H9 (cell line): ENCODE results near the gene FOLR1. TPM values are rescaled to one million over a fixed set of nuclear protein-coding genes. Genes with fewer than 3 reads are reported as not detected.
A peak's percentile ranks its signal among the peaks of the same experiment; 100 is the strongest.

ENCODE experiments used
- DNase-seq: peaks from one replicate; pipeline ENCODE4 v3.0.0-alpha.2; 2017
- H2AFZ ChIP-seq: one replicate; pipeline ENCODE4 v1.6.1; 2013; ENCODE audit warnings: mild to moderate bottlenecking, low read length, control low read depth, moderate library complexity
- H2AK5ac ChIP-seq: 2 replicates; pipeline ENCODE4 v1.6.1; 2013; ENCODE audit warnings: low read length, control low read depth, mixed read lengths; ENCODE audit not compliant: insufficient read length
- H2BK120ac ChIP-seq: one replicate; pipeline ENCODE4 v1.6.1; 2013; ENCODE audit warnings: low read depth, mild to moderate bottlenecking, low read length, control low read depth, inconsistent platforms; ENCODE audit not compliant: poor library complexity, severe bottlenecking
- H2BK12ac ChIP-seq: 2 replicates; pipeline ENCODE4 v1.6.1; 2013; ENCODE audit warnings: low read length, control low read depth, mixed read lengths, low read depth; ENCODE audit not compliant: insufficient read length
- H2BK15ac ChIP-seq: 2 replicates; pipeline ENCODE4 v1.6.1; 2013; ENCODE audit warnings: low read depth, low read length, control low read depth
- H2BK20ac ChIP-seq: one replicate; pipeline ENCODE4 v1.6.1; 2013; ENCODE audit warnings: low read depth, mild to moderate bottlenecking, low read length, control low read depth, inconsistent platforms; ENCODE audit not compliant: poor library complexity, severe bottlenecking
- H2BK5ac ChIP-seq: 2 replicates; pipeline ENCODE4 v1.6.1; 2013; ENCODE audit warnings: low read length, control low read depth, mixed read lengths; ENCODE audit not compliant: insufficient read length
- H3K14ac ChIP-seq: 2 replicates; pipeline ENCODE4 v1.6.1; 2013; ENCODE audit warnings: low read length, control low read depth; ENCODE audit not compliant: insufficient read depth
- H3K18ac ChIP-seq: 2 replicates; pipeline ENCODE4 v1.6.1; 2013; ENCODE audit warnings: low read depth, mild to moderate bottlenecking, mixed read lengths, low read length, control low read depth; ENCODE audit not compliant: insufficient read length
- H3K23ac ChIP-seq: 2 replicates; pipeline ENCODE4 v1.6.1; 2013; ENCODE audit warnings: low read length, control low read depth, mixed read lengths, low read depth; ENCODE audit not compliant: insufficient read length
- H3K23me2 ChIP-seq: 2 replicates; pipeline ENCODE4 v1.6.1; 2013; ENCODE audit warnings: low read depth, mild to moderate bottlenecking, mixed read lengths, low read length, control low read depth; ENCODE audit not compliant: insufficient read length, poor library complexity, severe bottlenecking
- H3K27ac ChIP-seq: 2 replicates; pipeline ENCODE4 v1.5.1; 2013; ENCODE audit warnings: low read length, control low read depth, mixed read lengths, low read depth; ENCODE audit not compliant: insufficient read length
- H3K27me3 ChIP-seq: 2 replicates; pipeline ENCODE4 v1.6.1; 2013; ENCODE audit warnings: low read length, control low read depth, inconsistent platforms; ENCODE audit not compliant: insufficient read depth
- H3K4ac ChIP-seq: 2 replicates; pipeline ENCODE4 v1.6.1; 2013; ENCODE audit warnings: low read depth, mild to moderate bottlenecking, control low read depth, inconsistent platforms, low read length, moderate library complexity
- H3K4me1 ChIP-seq: 2 replicates; pipeline ENCODE4 v1.6.1; 2013; ENCODE audit warnings: low read length, control low read depth, inconsistent platforms; ENCODE audit not compliant: insufficient read depth
- H3K4me2 ChIP-seq: 2 replicates; pipeline ENCODE4 v1.6.1; 2013; ENCODE audit warnings: low read length, control low read depth, mixed read lengths; ENCODE audit not compliant: insufficient read length, insufficient read depth
- H3K56ac ChIP-seq: 2 replicates; pipeline ENCODE4 v1.6.1; 2013; ENCODE audit warnings: low read depth, mild to moderate bottlenecking, mixed read lengths, low read length, control low read depth; ENCODE audit not compliant: insufficient read length
- H3K79me1 ChIP-seq: 2 replicates; pipeline ENCODE4 v1.6.1; 2013; ENCODE audit warnings: low read depth, mild to moderate bottlenecking, moderate library complexity, low read length, control low read depth, inconsistent platforms; ENCODE audit not compliant: insufficient read depth, poor library complexity, severe bottlenecking
- H3K79me2 ChIP-seq: 2 replicates; pipeline ENCODE4 v1.6.1; 2013; ENCODE audit warnings: low read length, control low read depth, inconsistent platforms; ENCODE audit not compliant: insufficient read depth
- H3K9ac ChIP-seq: 2 replicates; pipeline ENCODE4 v1.6.1; 2013; ENCODE audit warnings: low read length, control low read depth, mixed read lengths; ENCODE audit not compliant: insufficient read length; ENCODE audit errors: extremely low read depth
- H3K9me3 ChIP-seq: one replicate; pipeline ENCODE4 v1.6.1; 2013; ENCODE audit warnings: low read depth, low read length, inconsistent platforms; ENCODE audit not compliant: control insufficient read depth
- H3T11ph ChIP-seq: one replicate; pipeline ENCODE4 v1.6.1; 2013; ENCODE audit warnings: mild to moderate bottlenecking, low read length, control low read depth, inconsistent platforms
- H4K20me1 ChIP-seq: one replicate; pipeline ENCODE4 v1.6.1; 2013; ENCODE audit not compliant: control insufficient read depth, insufficient read length, insufficient read depth
- H4K5ac ChIP-seq: 2 replicates; pipeline ENCODE4 v1.6.1; 2013; ENCODE audit warnings: low read depth, mild to moderate bottlenecking, mixed read lengths, low read length, control low read depth; ENCODE audit not compliant: insufficient read length
- H4K8ac ChIP-seq: replicated peaks from 2 replicates; pipeline ENCODE4 v1.6.1; 2013; ENCODE audit warnings: low read length, control low read depth, mixed read lengths, low read depth; ENCODE audit not compliant: insufficient read length
- H4K91ac ChIP-seq: 2 replicates; pipeline ENCODE4 v1.6.1; 2013; ENCODE audit warnings: low read depth, mild to moderate bottlenecking, moderate library complexity, mixed read lengths, low read length, control low read depth; ENCODE audit not compliant: insufficient read length
- H3K27ac Mint-ChIP-seq, 3 experiments: 2 replicates in 2 of 3; 3 replicates in 1 of 3; pipeline ENCODE4 v1.8.0; 2020 to 2021; ENCODE audit warnings: mixed read lengths in 3 of 3, mild to moderate bottlenecking in 1 of 3, moderate library complexity in 1 of 3
- H3K27me3 Mint-ChIP-seq: 2 replicates; pipeline ENCODE4 v1.8.0; 2021; ENCODE audit warnings: low read depth, mild to moderate bottlenecking, moderate library complexity, mixed read lengths
- H3K36me3 Mint-ChIP-seq, 3 experiments: 2 replicates in 2 of 3; 3 replicates in 1 of 3; pipeline ENCODE4 v1.8.0; 2020 to 2021; ENCODE audit warnings: low read depth in 3 of 3, mixed read lengths in 3 of 3; ENCODE audit not compliant: insufficient read depth in 1 of 3
- H3K4me1 Mint-ChIP-seq, 2 experiments: 2 replicates each; pipeline ENCODE4 v1.8.0; 2020; ENCODE audit warnings: mixed read lengths in 2 of 2
- H3K4me3 Mint-ChIP-seq, 2 experiments: 2 replicates in 1 of 2; 3 replicates in 1 of 2; pipeline ENCODE4 v1.8.0; 2020 to 2021; ENCODE audit warnings: mild to moderate bottlenecking in 2 of 2, mixed read lengths in 2 of 2, moderate library complexity in 1 of 2
- H3K9me3 Mint-ChIP-seq, 2 experiments: 2 replicates in 1 of 2; 3 replicates in 1 of 2; pipeline ENCODE4 v1.8.0; 2020; ENCODE audit warnings: mild to moderate bottlenecking in 2 of 2, mixed read lengths in 2 of 2, moderate library complexity in 1 of 2
- WGBS: extraction: QIAGEN DNeasy Blood & Tissue Kit; methylation state at CpG from one replicate; pipeline ENCODE4 v1.1.7; 2013; ENCODE audit warnings: missing lambda C conversion rate, low lambda C conversion rate, mixed read lengths; ENCODE audit not compliant: insufficient read length; ENCODE audit errors: extremely low coverage; 5-methylcytosine and 5-hydroxymethylcytosine counted together
- total RNA-seq: library from RNA; stranded (reverse); gene quantifications from 2 replicates; pipeline ENCODE4 v1.2.1, GENCODE V29; 2021
- TF ChIP-seq, protein P1 (sequence below): fragments of 200-600 bp; sonication (generic); conservative IDR thresholded peaks from 3 replicates; pipeline ENCODE4 v1.8.0; 2021; ENCODE audit warnings: antibody characterized with exemption, mild to moderate bottlenecking

Gene FOLR1
- total RNA-seq, 1 experiment from 2014 or later = 0.92 TPM

DNA sequence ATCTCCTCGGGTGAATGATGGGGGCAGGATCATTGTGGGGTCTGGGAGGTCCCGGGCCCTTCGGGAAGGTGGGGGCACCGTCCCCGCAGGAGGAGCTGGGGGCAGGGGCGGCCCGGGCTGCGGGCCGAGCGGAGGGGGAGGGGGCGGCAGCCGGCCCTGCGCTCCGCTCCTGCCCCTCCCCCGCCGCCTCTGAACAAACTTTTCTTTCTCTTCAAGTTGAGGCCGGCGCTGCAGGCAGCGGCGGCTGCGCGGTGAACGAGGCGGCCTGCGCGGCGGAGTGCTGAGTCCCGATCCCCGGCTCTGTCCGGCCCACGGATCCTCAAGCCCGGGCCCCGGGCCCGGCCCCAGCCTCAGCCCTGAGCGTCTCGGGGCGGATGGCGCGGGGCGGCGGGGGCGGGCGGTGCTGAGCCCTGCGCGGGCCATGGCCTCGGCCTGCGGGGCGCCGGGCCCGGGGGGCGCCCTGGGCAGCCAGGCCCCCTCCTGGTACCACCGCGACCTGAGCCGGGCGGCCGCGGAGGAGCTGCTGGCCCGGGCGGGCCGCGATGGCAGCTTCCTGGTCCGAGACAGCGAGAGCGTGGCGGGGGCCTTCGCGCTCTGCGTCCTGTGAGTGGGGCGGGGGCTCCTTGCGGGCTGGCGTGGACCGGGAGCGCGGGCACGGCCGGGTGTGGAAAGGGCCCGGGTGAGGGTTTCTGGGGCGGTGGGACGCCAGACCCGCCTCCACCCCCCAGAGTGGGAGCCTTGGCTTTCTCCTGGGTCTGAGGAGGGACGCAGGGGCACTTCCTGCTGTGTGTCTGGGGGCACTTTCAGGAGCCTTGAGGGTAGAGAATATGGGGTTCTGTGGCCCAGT lies 32.8 kb downstream of the FOLR1 start, which contains the start of gene INPPL1:
Gene INPPL1 (plus strand): TSS at position 204 of the 847 bp plus-strand sequence. CDS start 218 bp downstream, at position 422.
- H2BK12ac ChIP-seq = no peak within 1 kb of the TSS
- peak within 1 kb of the TSS; percentile 97 for H3K4me2 ChIP-seq
- Mint-ChIP-seq H3K27me3 (peaks cover 4% of the 10 kb centered on the region), H3K4me3 (peak within 1 kb of the TSS; percentile 90 to 97), H3K27ac (peak within 1 kb of the TSS; percentile 96 to 98 (median 98)), H3K9me3 (no peaks in the 10 kb centered on the region), H3K36me3 (peaks cover 10 to 39% (median 33%) of the 10 kb centered on the region in 3 experiments; a peak in 6 of 7 replicates), H3K4me1 (peaks cover 27 to 38% of the 10 kb centered on the region in 2 experiments)
- H3K23me2 ChIP-seq = peaks cover 16% of the 10 kb centered on the region
- no peak within 1 kb of the TSS for H2AFZ ChIP-seq
- H2BK5ac ChIP-seq = no peak within 1 kb of the TSS
- peaks cover 2% of the 10 kb centered on the region; the same call in 1 of the 2 replicates for H3K4me1 ChIP-seq
- H3K9me3 ChIP-seq = no peaks in the 10 kb centered on the region
- H3K27me3 ChIP-seq = no peaks in the 10 kb centered on the region
- no peak within 1 kb of the TSS for H3K4ac ChIP-seq
- H2BK15ac ChIP-seq = no peak within 1 kb of the TSS; the same call in 1 of the 2 replicates
- no peak within 1 kb of the TSS for H3K23ac ChIP-seq
- peaks cover 3% of the 10 kb centered on the region for H3K79me1 ChIP-seq
- H4K5ac ChIP-seq = no peak within 1 kb of the TSS
- peak within 1 kb of the TSS; percentile 51 for H3K9ac ChIP-seq
- H3K56ac ChIP-seq = no peak within 1 kb of the TSS
- peaks cover 4% of the 10 kb centered on the region; the same call in 1 of the 2 replicates for H3K79me2 ChIP-seq
- WGBS = no CpG with 5 or more reads among the region's 81 CpGs
- TF ChIP-seq, protein P1, sequence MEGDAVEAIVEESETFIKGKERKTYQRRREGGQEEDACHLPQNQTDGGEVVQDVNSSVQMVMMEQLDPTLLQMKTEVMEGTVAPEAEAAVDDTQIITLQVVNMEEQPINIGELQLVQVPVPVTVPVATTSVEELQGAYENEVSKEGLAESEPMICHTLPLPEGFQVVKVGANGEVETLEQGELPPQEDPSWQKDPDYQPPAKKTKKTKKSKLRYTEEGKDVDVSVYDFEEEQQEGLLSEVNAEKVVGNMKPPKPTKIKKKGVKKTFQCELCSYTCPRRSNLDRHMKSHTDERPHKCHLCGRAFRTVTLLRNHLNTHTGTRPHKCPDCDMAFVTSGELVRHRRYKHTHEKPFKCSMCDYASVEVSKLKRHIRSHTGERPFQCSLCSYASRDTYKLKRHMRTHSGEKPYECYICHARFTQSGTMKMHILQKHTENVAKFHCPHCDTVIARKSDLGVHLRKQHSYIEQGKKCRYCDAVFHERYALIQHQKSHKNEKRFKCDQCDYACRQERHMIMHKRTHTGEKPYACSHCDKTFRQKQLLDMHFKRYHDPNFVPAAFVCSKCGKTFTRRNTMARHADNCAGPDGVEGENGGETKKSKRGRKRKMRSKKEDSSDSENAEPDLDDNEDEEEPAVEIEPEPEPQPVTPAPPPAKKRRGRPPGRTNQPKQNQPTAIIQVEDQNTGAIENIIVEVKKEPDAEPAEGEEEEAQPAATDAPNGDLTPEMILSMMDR = no peak
- DNase-seq = peak; percentile 41
- H3K18ac ChIP-seq = peak within 1 kb of the TSS; percentile 44
- H2BK20ac ChIP-seq = no peak within 1 kb of the TSS
- no peak within 1 kb of the TSS for H2AK5ac ChIP-seq
- H4K8ac ChIP-seq = no peak within 1 kb of the TSS
- no peak within 1 kb of the TSS for H4K91ac ChIP-seq
- peaks cover 2% of the 10 kb centered on the region for H4K20me1 ChIP-seq
- H3K14ac ChIP-seq = peak within 1 kb of the TSS; percentile 58
- no peak within 1 kb of the TSS for H2BK120ac ChIP-seq
- no peak within 1 kb of the TSS for H3K27ac ChIP-seq
- no peak within 1 kb of the TSS for H3T11ph ChIP-seq
